ENCODE data around the gene DMAP1.
A peak's percentile ranks its signal among the peaks of the same experiment; 100 is the strongest.

Gene DMAP1

GRCh38 chr1:44210595-44210994 is 2.7 kb upstream of the DMAP1 start:
- H3K4me2 ChIP-seq (ENCODE audit: low read depth, low read length) = no peak overlapping the region

GRCh38 chr1:44212355-44213221 is 683 bp upstream of the DMAP1 start:
- Histone ChIP-seq H3K4me2 (ENCODE audit: low read depth, low read length) (peak overlapping the region; percentile 77), H3K79me2 (ENCODE audit: low read length) (peaks cover 9% of the 10 kb centered on the region), H3K9me2 (replicated peaks; ENCODE audit: insufficient read depth, low read length) (no peaks in the 10 kb centered on the region), H3F3A (ENCODE audit: insufficient read depth, low read length) (no peaks in the 10 kb centered on the region), H4K20me1 (ENCODE audit: insufficient read depth, low read length) (no peaks in the 10 kb centered on the region), H3K27ac (ENCODE audit: low read length) (no peak overlapping the region), H3K27me3 (replicated peaks; ENCODE audit: insufficient read depth, low read length) (no peaks in the 10 kb centered on the region), H3K9ac (ENCODE audit: low read length) (peak overlapping the region; percentile 56; the same call in 1 of the 2 replicates), H3K9me3 (replicated peaks; ENCODE audit: insufficient read depth, low read length) (no peaks in the 10 kb centered on the region), H3K4me3 (ENCODE audit: low read length) (peak overlapping the region; percentile 77), H3K36me3 (replicated peaks; ENCODE audit: insufficient read depth, low read length) (no peaks in the 10 kb centered on the region), H3K4me1 (ENCODE audit: low read length) (peaks cover 7% of the 10 kb centered on the region; the same call in 1 of the 2 replicates), H2AFZ (ENCODE audit: low read length) (peak overlapping the region; percentile 79)
- no peak for TF ChIP-seq EZH2 (optimal IDR thresholded peaks at IDR 0.05; ENCODE audit: low read depth, low read length)
- TF ChIP-seq CTCF (IDR thresholded peaks at IDR 0.05; ENCODE audit: low read length) = no peak
- no peak for TF ChIP-seq EZH2phosphoT487 (IDR thresholded peaks at IDR 0.05; ENCODE audit: low read length)
- peak; percentile 12 for DNase-seq

More at GRCh38 chr1:44210595-44210994, 2.7 kb upstream of the DMAP1 start:
- Histone ChIP-seq H4K20me1 (ENCODE audit: insufficient read depth, low read length) (no peaks in the 10 kb centered on the region), H3K9ac (ENCODE audit: low read length) (no peak overlapping the region), H3K36me3 (replicated peaks; ENCODE audit: insufficient read depth, low read length) (no peaks in the 10 kb centered on the region), H3K27ac (ENCODE audit: low read length) (no peak overlapping the region), H3K27me3 (replicated peaks; ENCODE audit: insufficient read depth, low read length) (no peaks in the 10 kb centered on the region), H3K9me3 (replicated peaks; ENCODE audit: insufficient read depth, low read length) (no peaks in the 10 kb centered on the region), H3K79me2 (ENCODE audit: low read length) (peaks cover 9% of the 10 kb centered on the region), H3K4me1 (ENCODE audit: low read length) (peaks cover 7% of the 10 kb centered on the region; the same call in 1 of the 2 replicates), H3F3A (ENCODE audit: insufficient read depth, low read length) (no peaks in the 10 kb centered on the region), H3K4me3 (ENCODE audit: low read length) (no peak overlapping the region), H3K9me2 (replicated peaks; ENCODE audit: insufficient read depth, low read length) (no peaks in the 10 kb centered on the region), H2AFZ (ENCODE audit: low read length) (no peak overlapping the region)
- DNase-seq = no peak
- TF ChIP-seq EZH2 (optimal IDR thresholded peaks at IDR 0.05; ENCODE audit: low read depth, low read length) = no peak
- no peak for TF ChIP-seq EZH2phosphoT487 (IDR thresholded peaks at IDR 0.05; ENCODE audit: low read length)
- no peak for TF ChIP-seq CTCF (IDR thresholded peaks at IDR 0.05; ENCODE audit: low read length)

- Histone ChIP-seq H4K20me1 (ENCODE audit: insufficient read depth, low read length) (no peaks in the 10 kb centered on the region), H3K4me1 (ENCODE audit: low read length) (no peaks in the 10 kb centered on the region), H3F3A (ENCODE audit: insufficient read depth, low read length) (no peaks in the 10 kb centered on the region), H3K9me2 (replicated peaks; ENCODE audit: insufficient read depth, low read length) (no peaks in the 10 kb centered on the region), H3K27me3 (replicated peaks; ENCODE audit: insufficient read depth, low read length) (no peaks in the 10 kb centered on the region), H3K4me3 (ENCODE audit: low read length) (no peak overlapping the region), H3K36me3 (replicated peaks; ENCODE audit: insufficient read depth, low read length) (no peaks in the 10 kb centered on the region; the same call in 1 of the 2 replicates), H3K27ac (ENCODE audit: low read length) (no peak overlapping the region), H2AFZ (ENCODE audit: low read length) (no peak overlapping the region), H3K9me3 (replicated peaks; ENCODE audit: insufficient read depth, low read length) (no peaks in the 10 kb centered on the region), H3K9ac (ENCODE audit: low read length) (no peak overlapping the region), H3K4me2 (ENCODE audit: low read depth, low read length) (no peak overlapping the region), H3K79me2 (ENCODE audit: low read length) (peaks cover 9% of the 10 kb centered on the region)
- TF ChIP-seq CTCF (IDR thresholded peaks at IDR 0.05; ENCODE audit: low read length) (peak; percentile 90), EZH2phosphoT487 (IDR thresholded peaks at IDR 0.05; ENCODE audit: low read length) (no peak), EZH2 (optimal IDR thresholded peaks at IDR 0.05; ENCODE audit: low read depth, low read length) (no peak)
- peak; percentile 77 for DNase-seq
Measured at GRCh38 chr1:44217809-44218410, 4.6 kb downstream of the DMAP1 start.

Measured in MM.1S (cell line).